Kidney (tissue), 14 donors: Measurements from ENCODE around the gene CRTAC1. TPM values are rescaled to one million over a fixed set of nuclear protein-coding genes. Genes with fewer than 3 reads are reported as not detected.
A peak's percentile ranks its signal among the peaks of the same experiment; 100 is the strongest.

Experiments used
- DNase-seq, 5 donors: peaks; one replicate each; pipeline ENCODE4 v3.0.0-alpha.2; 2013 to 2020
- FAIRE-seq: peaks from 2 replicates; lab custom pipeline; 2012; peaks lifted over from hg19 to GRCh38; lab: Jason Lieb, UNC
- H3K27ac ChIP-seq, 2 donors: one replicate each; pipeline ENCODE4 v1.7.0; 2013; ENCODE audit warnings: low read depth in 2 of 2, low read length in 2 of 2, inconsistent platforms in 1 of 2
- H3K27me3 ChIP-seq: one replicate; pipeline ENCODE4 v1.7.1; 2013; ENCODE audit warnings: low read length, inconsistent platforms; ENCODE audit not compliant: control insufficient read depth, insufficient read depth
- H3K36me3 ChIP-seq, 3 donors: one replicate each; pipeline versions ENCODE4 v1.7.0 to v1.7.1; 2013; ENCODE audit warnings: low read length in 3 of 3, control low read depth in 1 of 3, inconsistent platforms in 1 of 3; ENCODE audit not compliant: insufficient read depth in 3 of 3, control insufficient read depth in 2 of 3
- H3K4me1 ChIP-seq, 3 donors: one replicate each; pipeline versions ENCODE4 v1.7.0 to v1.7.1; 2013; ENCODE audit warnings: low read length in 3 of 3, inconsistent platforms in 1 of 3, low read depth in 1 of 3; ENCODE audit not compliant: control insufficient read depth in 2 of 3, insufficient read depth in 2 of 3
- H3K4me3 ChIP-seq, 3 donors: one replicate each; pipeline versions ENCODE4 v1.7.0 to v1.8.1; 2013; ENCODE audit warnings: low read length in 3 of 3, control low read depth in 1 of 3, inconsistent platforms in 1 of 3
- H3K9ac ChIP-seq, 3 donors: one replicate each; pipeline versions ENCODE4 v1.7.0 to v1.7.1; 2013; ENCODE audit warnings: low read length in 3 of 3, control low read depth in 1 of 3, inconsistent platforms in 1 of 3
- H3K9me3 ChIP-seq, 3 donors: one replicate each; pipeline versions ENCODE4 v1.7.0 to v1.7.1; 2013; ENCODE audit warnings: low read length in 3 of 3, control low read depth in 1 of 3, inconsistent platforms in 1 of 3; ENCODE audit not compliant: control insufficient read depth in 2 of 3, insufficient read depth in 1 of 3
- intact Hi-C: fragments of 100-400 bp; cut with DNase I; formaldehyde crosslinking; loops from one replicate; pipeline ENCODE4 v1.11.1; 2022
- polyA plus RNA-seq: library from polyadenylated mRNA; stranded (reverse); fragments of 350-450 nt; fragmentation: Illumina TruSeq; extraction: RNeasy Lipid Tissue Mini Kit (QIAGEN cat#74804); gene quantifications from one replicate; pipeline ENCODE4 v1.2.3, GENCODE V29; 2014; ENCODE audit warnings: low read depth, low replicate concordance; ENCODE audit not compliant: insufficient read depth
- total RNA-seq: library from RNA; stranded (reverse); fragmentation: NEBNext Ultra II Directional; extraction: Animal tissue kit (Norgen Biotek cat#: 25700); gene quantifications from one replicate; pipeline ENCODE4 v1.2.1, GENCODE V29; 2021
- TF ChIP-seq, protein P1 (sequence below): IDR thresholded peaks from 3 replicates; pipeline ENCODE4 v1.5.1; 2012; ENCODE audit warnings: mild to moderate bottlenecking, moderate library complexity, borderline replicate concordance; ENCODE audit not compliant: insufficient read depth; ENCODE audit errors: extremely low read depth
- donor health status: control.
- donor health status: control.
- donor health status: control.
- donor health status: control.
- donor health status: control.
- donor health status: DM: yes; HTN: yes; CAD: no.
- donor health status: Normal renal cell carcinoma (clear cell type).

The CRTAC1 gene
- total and polyA plus RNA-seq, 2 donors from 2014 or later: 6.1 to 7.2 TPM

DNA sequence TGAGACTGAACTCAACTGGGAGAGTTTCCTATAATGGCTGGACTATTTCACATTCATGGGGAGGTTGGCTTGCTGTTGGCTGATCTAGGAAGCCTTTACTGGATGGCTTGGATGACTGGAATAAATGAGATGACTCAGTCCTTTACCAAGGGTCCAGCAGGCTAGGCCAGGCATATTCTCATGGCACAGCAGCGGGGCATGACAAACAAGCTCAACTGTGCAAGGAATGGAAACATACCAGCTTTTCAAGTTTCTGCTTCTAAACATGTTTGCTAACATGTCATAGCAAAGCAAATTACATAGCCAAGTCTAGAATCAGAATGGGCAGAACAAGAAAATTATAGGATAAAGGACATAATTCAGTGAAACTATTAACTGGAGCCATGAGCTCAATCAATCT lies 46.8 kb upstream of the CRTAC1 start:
- H3K27me3 ChIP-seq: no peaks in the 10 kb centered on the region
- H3K4me1 ChIP-seq: no peaks in the 10 kb centered on the region
- DNase-seq (no peak), FAIRE-seq (no peak)
- no peaks in the 10 kb centered on the region for H3K36me3 ChIP-seq
- H3K27ac ChIP-seq: no peak overlapping the region
- intact Hi-C loops: no loop called here
- H3K9me3 ChIP-seq: no peaks in the 10 kb centered on the region
- H3K9ac ChIP-seq: no peak overlapping the region
- H3K4me3 ChIP-seq: no peak overlapping the region
- TF ChIP-seq, protein P1, sequence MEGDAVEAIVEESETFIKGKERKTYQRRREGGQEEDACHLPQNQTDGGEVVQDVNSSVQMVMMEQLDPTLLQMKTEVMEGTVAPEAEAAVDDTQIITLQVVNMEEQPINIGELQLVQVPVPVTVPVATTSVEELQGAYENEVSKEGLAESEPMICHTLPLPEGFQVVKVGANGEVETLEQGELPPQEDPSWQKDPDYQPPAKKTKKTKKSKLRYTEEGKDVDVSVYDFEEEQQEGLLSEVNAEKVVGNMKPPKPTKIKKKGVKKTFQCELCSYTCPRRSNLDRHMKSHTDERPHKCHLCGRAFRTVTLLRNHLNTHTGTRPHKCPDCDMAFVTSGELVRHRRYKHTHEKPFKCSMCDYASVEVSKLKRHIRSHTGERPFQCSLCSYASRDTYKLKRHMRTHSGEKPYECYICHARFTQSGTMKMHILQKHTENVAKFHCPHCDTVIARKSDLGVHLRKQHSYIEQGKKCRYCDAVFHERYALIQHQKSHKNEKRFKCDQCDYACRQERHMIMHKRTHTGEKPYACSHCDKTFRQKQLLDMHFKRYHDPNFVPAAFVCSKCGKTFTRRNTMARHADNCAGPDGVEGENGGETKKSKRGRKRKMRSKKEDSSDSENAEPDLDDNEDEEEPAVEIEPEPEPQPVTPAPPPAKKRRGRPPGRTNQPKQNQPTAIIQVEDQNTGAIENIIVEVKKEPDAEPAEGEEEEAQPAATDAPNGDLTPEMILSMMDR: no peak

DNA sequence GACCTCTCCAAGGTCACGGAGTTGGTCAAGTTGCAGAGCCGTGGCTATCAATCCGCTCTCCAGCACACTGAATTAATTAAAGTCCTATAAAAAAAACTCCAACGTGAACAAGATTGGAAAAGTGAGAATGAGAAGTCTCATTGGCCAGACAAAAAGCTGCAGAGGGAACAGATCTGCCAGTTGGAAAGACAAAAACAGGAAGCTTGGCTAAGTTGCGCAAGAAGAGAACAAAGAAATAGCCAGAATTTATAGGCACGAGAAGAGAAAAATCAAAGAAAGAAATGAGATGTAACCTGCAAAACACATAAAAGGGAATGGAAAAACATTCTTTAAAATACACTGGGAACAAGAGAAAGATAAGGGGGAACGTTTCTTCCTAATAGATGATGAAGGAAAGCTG lies 45.7 kb upstream of the CRTAC1 start:
- H3K9me3 ChIP-seq: no peaks in the 10 kb centered on the region
- intact Hi-C loops: no loop called here
- no peaks in the 10 kb centered on the region for H3K36me3 ChIP-seq
- H3K9ac ChIP-seq: no peak overlapping the region
- H3K27ac ChIP-seq: no peak overlapping the region
- H3K4me3 ChIP-seq: no peak overlapping the region
- DNase-seq (no peak), FAIRE-seq (no peak)
- H3K27me3 ChIP-seq: no peaks in the 10 kb centered on the region
- no peaks in the 10 kb centered on the region for H3K4me1 ChIP-seq
- TF ChIP-seq, protein P1: no peak

DNA sequence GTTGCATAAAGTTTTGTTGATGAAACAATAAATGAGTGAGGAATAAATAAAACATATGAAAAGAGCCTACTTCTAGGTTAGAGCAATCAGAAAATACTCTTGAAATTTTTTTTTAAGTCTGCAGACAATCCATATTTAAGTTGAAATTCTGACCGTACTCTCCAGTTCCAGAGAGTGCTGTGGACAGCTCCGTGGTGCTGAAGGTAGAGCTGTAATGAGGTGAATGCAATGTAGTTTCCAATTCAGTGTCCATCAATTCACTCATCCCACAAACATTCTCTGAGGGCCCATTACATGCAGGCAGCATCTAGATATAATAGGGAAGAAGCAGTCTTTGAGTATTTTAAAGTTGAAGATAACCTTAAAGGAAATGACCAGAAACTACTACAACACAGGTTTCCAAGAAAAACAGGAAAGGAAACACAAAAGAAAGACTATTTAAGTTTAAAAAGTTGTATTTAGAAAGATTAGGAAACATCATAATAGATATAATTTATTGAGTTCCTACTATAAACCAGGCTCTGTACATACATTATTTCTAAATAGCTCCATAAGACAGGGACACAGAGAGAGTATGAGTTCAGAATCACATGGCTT lies 44.0 kb upstream of the CRTAC1 start:
- H3K9me3 ChIP-seq: no peaks in the 10 kb centered on the region
- FAIRE-seq (no peak), DNase-seq (peak in 3 of 5 donors; percentile 55 to 74 (median 56))
- no peak overlapping the region for H3K9ac ChIP-seq
- TF ChIP-seq, protein P1: no peak
- no peak overlapping the region for H3K27ac ChIP-seq
- no peaks in the 10 kb centered on the region for H3K36me3 ChIP-seq
- intact Hi-C loops: no loop called here
- H3K4me1 ChIP-seq: no peaks in the 10 kb centered on the region
- no peaks in the 10 kb centered on the region for H3K27me3 ChIP-seq
- H3K4me3 ChIP-seq: no peak overlapping the region

DNA sequence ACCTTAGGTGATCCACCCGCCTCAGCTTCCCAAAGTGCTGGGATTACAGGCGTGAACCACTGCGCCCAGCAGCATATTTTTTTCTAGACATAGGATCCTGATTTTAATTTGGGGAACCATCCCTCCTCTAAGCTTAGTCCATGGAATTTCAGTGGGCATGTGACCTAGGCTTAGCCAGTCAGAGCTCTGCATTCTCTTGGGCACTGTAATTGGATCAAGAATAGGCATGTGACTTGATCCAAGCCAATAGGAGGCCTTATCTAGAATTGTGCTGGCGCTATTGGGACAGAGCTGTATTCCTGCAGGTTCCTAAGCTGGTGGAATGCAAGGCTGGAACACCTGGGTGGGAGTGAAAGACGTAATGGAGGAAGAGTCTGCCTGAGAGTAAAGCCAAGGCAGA lies 36.7 kb upstream of the CRTAC1 start:
- Histone ChIP-seq H3K27ac (no peak overlapping the region), H3K9me3 (no peaks in the 10 kb centered on the region), H3K36me3 (no peaks in the 10 kb centered on the region), H3K4me1 (no peaks in the 10 kb centered on the region), H3K9ac (no peak overlapping the region), H3K27me3 (no peaks in the 10 kb centered on the region), H3K4me3 (no peak overlapping the region)
- TF ChIP-seq, protein P1: no peak
- no peak for DNase-seq
- FAIRE-seq: no peak
- intact Hi-C loops: no loop called here
